Lower leg skin (tissue), 4 donors: ENCODE results near the gene FANCC. TPM values are rescaled to one million over a fixed set of nuclear protein-coding genes. Genes with fewer than 3 reads are reported as not detected.
A peak's percentile ranks its signal among the peaks of the same experiment; 100 is the strongest.

Experiments used
- DNase-seq, 2 donors: peaks; one replicate each; pipeline ENCODE4 v3.0.0-alpha.2; 2019; ENCODE audit warnings: low spot score in 2 of 2
- H3K4me3 ChIP-seq: fragments of 200-600 bp; sonication (generic); 2 replicates; pipeline ENCODE4 v1.5.1; 2017; ENCODE audit warnings: mild to moderate bottlenecking, low read depth; ENCODE audit not compliant: poor library complexity, severe bottlenecking
- CTCF ChIP-seq, 3 donors: fragments of 450-650 bp; IDR thresholded peaks; one replicate each; pipeline ENCODE4 v1.5.1; 2016; ENCODE audit warnings: antibody characterized with exemption in 3 of 3, mild to moderate bottlenecking in 3 of 3, moderate library complexity in 2 of 3
- POLR2A ChIP-seq, 2 donors: fragments of 450-650 bp; IDR thresholded peaks; one replicate each; pipeline ENCODE4 v1.6.1; 2016 to 2017; ENCODE audit warnings: antibody characterized with exemption in 2 of 2, mild to moderate bottlenecking in 1 of 2, moderate library complexity in 1 of 2
- WGBS, 2 donors: methylation state at CpG; one replicate each; pipeline ENCODE4 v1.1.5; 2018; 5-methylcytosine and 5-hydroxymethylcytosine counted together
- intact Hi-C: fragments of 100-400 bp; cut with DNase I; formaldehyde crosslinking; loops from one replicate; pipeline ENCODE4 v1.15.0; 2023; ENCODE audit warnings: low total_unique reads
- total RNA-seq, 4 donors: library from RNA; depleted of rRNA; stranded (reverse); fragments of >200 nt; gene quantifications; one replicate each; pipeline ENCODE4 v1.1.0, GENCODE V29; 2016

The FANCC gene
- total RNA-seq, 4 donors from 2014 or later = 6.7 to 10.2 (median 8.1) TPM

- no peak overlapping the region for H3K4me3 ChIP-seq
- 96 to 98% methylated on average over 10 of the region's 10 CpGs for WGBS, 2 donors
- TF ChIP-seq CTCF (IDR thresholded peaks at IDR 0.05) (no peak), POLR2A (IDR thresholded peaks at IDR 0.05) (no peak)
- intact Hi-C loops = no loop called here
- DNase-seq = no peak
Measured at GRCh38 chr9:95135756-95136155, 181.8 kb downstream of the FANCC start.

DNA sequence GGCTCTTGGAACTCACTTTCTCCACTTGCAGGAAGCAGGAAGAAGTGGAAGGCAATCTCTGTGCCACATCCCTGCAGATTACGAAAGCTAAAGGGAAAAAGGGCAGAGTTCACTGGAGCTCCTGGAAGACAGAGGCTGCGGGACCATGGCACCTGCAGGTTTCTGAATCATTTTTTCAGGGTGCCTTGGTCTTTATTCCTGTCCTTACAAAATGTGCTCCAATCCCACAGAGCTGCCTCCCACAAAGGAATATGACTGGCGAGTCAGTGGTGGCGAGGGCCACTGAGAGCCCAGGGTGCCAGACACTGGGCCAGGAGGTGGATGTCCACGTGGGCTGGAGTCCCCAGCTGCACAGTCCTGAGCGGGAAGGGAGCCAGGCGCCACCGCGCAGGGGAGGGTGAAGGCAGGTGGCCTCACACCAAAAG, 183.0 kb downstream of the FANCC start:
- TF ChIP-seq CTCF (IDR thresholded peaks at IDR 0.05) (no peak), POLR2A (IDR thresholded peaks at IDR 0.05) (no peak)
- 91 to 94% methylated on average over 9 of the region's 9 CpGs for WGBS, 2 donors
- no peak for DNase-seq

DNA sequence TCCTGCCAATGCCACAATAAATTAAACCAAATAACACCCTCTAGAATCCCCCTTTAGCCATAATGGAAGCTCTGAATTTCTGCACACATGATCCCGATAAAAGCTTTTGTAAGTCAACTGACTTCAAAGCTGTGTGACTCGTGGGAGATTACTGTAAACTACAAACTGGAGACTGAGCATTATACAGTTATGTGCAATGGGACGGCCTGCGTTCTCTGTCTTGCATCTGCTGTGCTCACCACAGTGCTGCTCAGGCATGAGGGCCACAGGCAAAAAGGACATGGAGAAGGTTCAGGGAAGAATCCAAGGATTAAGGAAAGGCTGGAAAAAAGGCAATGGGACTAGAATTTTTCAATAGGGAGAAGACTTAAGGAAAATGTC, 184.2 kb downstream of the FANCC start:
- WGBS, 2 donors = 87 to 91% methylated on average over 4 of the region's 4 CpGs
- DNase-seq = no peak
- intact Hi-C loops = no loop called here
- TF ChIP-seq CTCF (IDR thresholded peaks at IDR 0.05) = no peak
- TF ChIP-seq POLR2A (IDR thresholded peaks at IDR 0.05) = no peak
- no peak overlapping the region for H3K4me3 ChIP-seq

More for the DNA sequence above, 183.0 kb downstream of the FANCC start:
- intact Hi-C loops = no loop called here
- no peak overlapping the region for H3K4me3 ChIP-seq

DNA sequence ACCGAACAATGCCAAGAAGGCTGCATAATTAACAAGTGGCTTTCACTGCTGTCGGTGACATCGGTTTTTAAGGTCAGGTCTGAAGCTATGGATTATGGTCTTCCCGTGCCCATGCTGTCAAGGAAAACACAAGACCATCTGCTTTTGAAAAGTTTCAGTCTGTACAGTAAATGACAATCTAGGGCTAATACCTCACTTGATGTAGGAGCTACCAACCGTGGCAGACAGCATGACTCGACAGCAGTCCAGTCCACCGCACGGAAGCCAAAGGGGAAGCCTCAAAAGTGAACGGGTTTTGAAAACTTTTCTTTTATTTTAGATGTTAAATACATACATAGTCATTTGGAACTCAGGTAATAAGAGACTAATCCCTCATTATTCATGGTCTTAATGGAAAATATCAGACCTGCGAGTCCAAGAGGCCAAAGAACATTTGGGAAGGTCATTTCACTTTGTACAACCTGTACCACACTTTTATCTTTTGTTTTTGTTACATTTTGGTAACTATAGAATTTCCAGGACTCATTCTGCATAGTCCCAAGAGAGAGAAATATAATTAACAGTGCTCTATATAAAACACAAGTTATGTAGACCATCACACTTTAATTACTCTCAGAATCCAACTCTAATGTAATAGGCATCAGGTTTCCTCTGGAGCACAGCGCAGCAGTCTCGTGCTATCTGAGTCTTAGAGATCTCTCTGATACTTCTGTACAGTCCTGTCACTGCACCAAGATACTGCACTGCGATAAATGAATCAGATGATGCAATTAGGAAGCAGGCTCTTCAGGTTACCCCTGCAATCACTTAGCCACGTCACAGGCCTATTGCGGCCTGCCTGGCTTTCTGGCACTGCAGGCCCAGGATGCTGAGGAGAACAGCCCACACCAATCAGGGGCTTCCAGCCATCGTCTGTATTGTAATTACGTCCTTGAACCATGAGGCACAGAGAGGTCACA, 184.9 kb downstream of the FANCC start:
- no peak for DNase-seq
- WGBS, 2 donors = 85 to 86% methylated on average over 17 of the region's 17 CpGs
- intact Hi-C loops = no loop called here
- TF ChIP-seq CTCF (IDR thresholded peaks at IDR 0.05) (no peak), POLR2A (IDR thresholded peaks at IDR 0.05) (no peak)
- no peak overlapping the region for H3K4me3 ChIP-seq

DNA sequence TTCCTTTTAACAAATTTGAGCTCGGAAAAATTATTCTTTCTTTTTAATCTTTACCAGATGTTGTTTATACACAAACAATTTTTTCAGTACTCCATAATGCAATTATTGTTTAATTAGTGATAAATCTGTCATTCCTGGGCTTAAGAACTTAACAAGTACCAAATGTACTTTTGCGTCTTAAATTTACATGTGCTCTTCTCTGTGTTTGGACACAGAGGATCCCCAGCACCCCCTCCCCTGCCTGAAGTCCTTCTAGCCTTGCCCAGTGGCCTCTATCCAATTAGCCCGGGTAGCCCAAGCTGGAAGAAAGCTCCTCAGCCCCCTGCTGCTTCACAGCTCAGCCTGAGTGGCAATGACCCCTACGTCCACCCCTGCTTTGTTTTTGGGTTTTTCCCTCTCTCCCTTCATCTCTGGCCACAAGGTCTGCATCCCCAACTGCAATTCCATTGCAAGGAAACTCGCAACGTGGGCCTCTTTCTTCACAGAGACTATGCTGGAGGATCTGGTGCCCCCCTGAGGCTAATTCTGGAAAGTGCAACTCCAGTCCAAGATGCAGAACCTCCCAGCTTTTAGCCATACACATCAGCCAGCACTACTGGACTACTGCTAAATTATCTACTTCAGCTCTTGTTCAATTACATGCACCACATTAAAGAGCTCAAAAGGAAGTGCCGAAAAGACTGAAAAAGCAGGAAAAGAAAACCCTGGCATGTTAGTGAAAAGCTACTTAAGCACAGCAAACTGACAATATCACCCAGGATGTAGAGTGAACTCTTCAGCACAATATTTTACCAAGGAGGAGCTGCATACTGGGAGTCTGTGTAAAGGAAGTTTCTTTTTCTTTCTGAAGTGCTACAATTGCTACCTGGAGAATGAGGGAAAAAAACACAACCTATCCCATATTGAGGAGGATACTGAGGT, 186.2 kb downstream of the FANCC start:
- DNase-seq = peak; percentile 67 to 92
- WGBS, 2 donors = 34 to 36% methylated on average over 7 of the region's 7 CpGs
- TF ChIP-seq POLR2A (IDR thresholded peaks at IDR 0.05) (no peak), CTCF (IDR thresholded peaks at IDR 0.05) (peak in 1 of 3 donors; percentile 64)
- no peak overlapping the region for H3K4me3 ChIP-seq
- intact Hi-C loops = no loop called here
